Esophagus squamous epithelium (tissue), 5 donors: ENCODE measurements around the gene FEM1B. TPM values are rescaled to one million over a fixed set of nuclear protein-coding genes. Genes with fewer than 3 reads are reported as not detected.

Source experiments
- DNase-seq: peaks from one replicate; lab custom pipeline; 2025; lab: John Stamatoyannopoulos, UW
- H3K27ac ChIP-seq, 4 donors: fragments of 200-600 bp; sonication (generic); one replicate each; pipeline ENCODE4 v1.5.1; 2016 to 2019; ENCODE audit warnings: mild to moderate bottlenecking in 1 of 4
- H3K27me3 ChIP-seq, 4 donors: fragments of 200-600 bp; sonication (generic); 1 replicate in 3 of 4; 2 replicates in 1 of 4; pipeline versions ENCODE4 v1.5.1 to v1.6.0; 2017 to 2021; ENCODE audit warnings: antibody characterized with exemption in 1 of 4
- H3K36me3 ChIP-seq, 3 donors: fragments of 200-600 bp; sonication (generic); one replicate each; pipeline ENCODE4 v1.5.1; 2016 to 2019
- H3K4me1 ChIP-seq, 3 donors: fragments of 200-600 bp; sonication (generic); one replicate each; pipeline ENCODE4 v1.5.1; 2017 to 2019
- H3K4me3 ChIP-seq, 4 donors: fragments of 200-600 bp; sonication (generic); 1 replicate in 3 of 4; 2 replicates in 1 of 4; pipeline ENCODE4 v1.5.1; 2016 to 2019; ENCODE audit warnings: mild to moderate bottlenecking in 2 of 4, moderate library complexity in 1 of 4
- H3K9me3 ChIP-seq, 3 donors: fragments of 200-600 bp; sonication (generic); one replicate each; pipeline ENCODE4 v1.5.1; 2016 to 2019
- CTCF ChIP-seq, 6 experiments: fragments of 450-650 bp in 4 of 6; fragments of 200-600 bp in 2 of 6; sonication (generic) in 2 of 6; IDR thresholded peaks; one replicate each; pipeline ENCODE4 v1.5.1; 2016 to 2019; ENCODE audit warnings: antibody characterized with exemption in 6 of 6, mild to moderate bottlenecking in 4 of 6, moderate library complexity in 4 of 6
- POLR2A ChIP-seq, 4 donors: fragments of 450-650 bp; IDR thresholded peaks; one replicate each; pipeline ENCODE4 v1.6.1; 2017; ENCODE audit warnings: antibody characterized with exemption in 4 of 4, mild to moderate bottlenecking in 4 of 4, moderate library complexity in 3 of 4
- WGBS, 2 donors: methylation state at CpG; one replicate each; pipeline ENCODE4 v1.1.5; 2018; 5-methylcytosine and 5-hydroxymethylcytosine counted together
- intact Hi-C: fragments of 100-400 bp; cut with DNase I; formaldehyde crosslinking; loops from one replicate; pipeline ENCODE4 v1.15.0; 2022
- total RNA-seq, 4 donors: library from RNA; depleted of rRNA; stranded (reverse); fragments of >200 nt; gene quantifications; one replicate each; pipeline ENCODE4 v1.1.0, GENCODE V29; 2016
- donor health status: DM: yes; HTN: yes; CAD: no.

FEM1B gene
- total RNA-seq, 4 donors from 2014 or later: 32.3 to 64.4 (median 46.8) TPM

- no peak for TF ChIP-seq POLR2A (IDR thresholded peaks at IDR 0.05)
- TF ChIP-seq CTCF (IDR thresholded peaks at IDR 0.05): no peak
- 19 to 22% methylated on average over 11 of the region's 11 CpGs for WGBS, 2 donors
- peak overlapping the region; percentile 59 to 100 (median 99) for H3K27ac ChIP-seq
- intact Hi-C loops: no loop called here
- peaks cover 30 to 85% (median 39%) of the 10 kb centered on the region in 3 donors for H3K4me1 ChIP-seq
- DNase-seq: no peak
- peaks cover 0 to 13% (median 4%) of the 10 kb centered on the region in 3 donors for H3K36me3 ChIP-seq
- no peaks in the 10 kb centered on the region for H3K9me3 ChIP-seq
- H3K27me3 ChIP-seq: no peaks in the 10 kb centered on the region
- H3K4me3 ChIP-seq: peak overlapping the region; percentile 16 to 93 (median 86)
Observed at GRCh38 chr15:68279779-68280753, 2.5 kb downstream of the FEM1B start.

- intact Hi-C loops: no loop called here
- no peak for TF ChIP-seq POLR2A (IDR thresholded peaks at IDR 0.05)
- TF ChIP-seq CTCF (IDR thresholded peaks at IDR 0.05): no peak
- Histone ChIP-seq H3K27me3 (no peaks in the 10 kb centered on the region), H3K4me1 (peaks cover 33 to 85% (median 39%) of the 10 kb centered on the region in 3 donors), H3K9me3 (no peaks in the 10 kb centered on the region), H3K4me3 (peak overlapping the region; percentile 4 to 93 (median 86)), H3K36me3 (peaks cover 0 to 16% (median 4%) of the 10 kb centered on the region in 3 donors), H3K27ac (peak overlapping the region; percentile 41 to 100 (median 79))
- no peak for DNase-seq
- WGBS, 2 donors: 0 to 11% methylated on average over 1 of the region's 1 CpG
Observed at GRCh38 chr15:68281008-68281407, 3.5 kb downstream of the FEM1B start.

GRCh38 chr15:68283401-68283800 lies 5.9 kb downstream of the FEM1B start:
- TF ChIP-seq POLR2A (IDR thresholded peaks at IDR 0.05) (no peak), CTCF (IDR thresholded peaks at IDR 0.05) (no peak)
- Histone ChIP-seq H3K4me3 (no peak overlapping the region), H3K27ac (peak overlapping the region in 1 of 4 donors; percentile 41), H3K9me3 (no peaks in the 10 kb centered on the region), H3K4me1 (peaks cover 37 to 96% (median 39%) of the 10 kb centered on the region in 3 donors), H3K27me3 (no peaks in the 10 kb centered on the region), H3K36me3 (peaks cover 0 to 16% (median 4%) of the 10 kb centered on the region in 3 donors)
- intact Hi-C loops: no loop called here
- WGBS, 2 donors: 66 to 67% methylated on average over 2 of the region's 2 CpGs
- DNase-seq: no peak

GRCh38 chr15:68284616-68285258 lies 7.2 kb downstream of the FEM1B start:
- H3K27me3 ChIP-seq: no peaks in the 10 kb centered on the region
- intact Hi-C loops: no loop called here
- no peak overlapping the region for H3K4me3 ChIP-seq
- no peak for DNase-seq
- H3K9me3 ChIP-seq: no peaks in the 10 kb centered on the region
- H3K27ac ChIP-seq: peak overlapping the region in 1 of 4 donors; percentile 19
- no peak for TF ChIP-seq CTCF (IDR thresholded peaks at IDR 0.05)
- no peak for TF ChIP-seq POLR2A (IDR thresholded peaks at IDR 0.05)
- WGBS, 2 donors: 80 to 92% methylated on average over 7 of the region's 7 CpGs
- peaks cover 29 to 100% (median 43%) of the 10 kb centered on the region in 3 donors for H3K4me1 ChIP-seq
- H3K36me3 ChIP-seq: peaks cover 0 to 24% (median 4%) of the 10 kb centered on the region in 3 donors
